GM13976 (cell line): ENCODE results near the gene CLSTN1.

Experiments used
- DNase-seq: peaks from one replicate; pipeline ENCODE4 v3.0.0; 2012; ENCODE audit warnings: low spot score
- in situ Hi-C: fragments of 300-500 bp; cut with MboI; formaldehyde crosslinking; loops from one replicate; pipeline ENCODE4 v1.12.0; 2022; ENCODE audit warnings: low sequenced_read_pairs, mixed read lengths, inconsistent platforms; ENCODE audit not compliant: unreplicated experiment
- TF ChIP-seq, protein P1 (sequence below): IDR thresholded peaks from 2 replicates; pipeline ENCODE4 v1.5.1; 2012; ENCODE audit warnings: borderline replicate concordance, mild to moderate bottlenecking; ENCODE audit not compliant: insufficient read depth; ENCODE audit errors: extremely low read depth, missing control alignments, control extremely low read depth

The CLSTN1 gene

DNA sequence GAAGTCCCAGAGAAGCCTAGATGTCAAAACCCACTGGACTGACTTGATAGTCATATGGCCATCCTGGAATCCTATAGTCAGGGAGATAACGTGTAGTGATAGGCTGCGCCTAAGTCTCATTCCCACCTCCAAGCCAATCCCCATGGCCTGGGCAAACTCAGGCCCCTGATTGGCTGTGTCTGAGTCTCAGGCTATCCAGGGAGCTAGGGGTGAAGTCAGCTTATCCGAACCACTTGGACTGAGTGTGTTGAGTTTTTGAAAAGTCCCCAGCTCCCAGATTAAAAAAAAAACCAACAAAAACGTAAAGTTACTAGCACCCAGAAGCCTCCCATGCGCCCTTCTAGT lies 120.6 kb downstream of the CLSTN1 start:
- TF ChIP-seq, protein P1, sequence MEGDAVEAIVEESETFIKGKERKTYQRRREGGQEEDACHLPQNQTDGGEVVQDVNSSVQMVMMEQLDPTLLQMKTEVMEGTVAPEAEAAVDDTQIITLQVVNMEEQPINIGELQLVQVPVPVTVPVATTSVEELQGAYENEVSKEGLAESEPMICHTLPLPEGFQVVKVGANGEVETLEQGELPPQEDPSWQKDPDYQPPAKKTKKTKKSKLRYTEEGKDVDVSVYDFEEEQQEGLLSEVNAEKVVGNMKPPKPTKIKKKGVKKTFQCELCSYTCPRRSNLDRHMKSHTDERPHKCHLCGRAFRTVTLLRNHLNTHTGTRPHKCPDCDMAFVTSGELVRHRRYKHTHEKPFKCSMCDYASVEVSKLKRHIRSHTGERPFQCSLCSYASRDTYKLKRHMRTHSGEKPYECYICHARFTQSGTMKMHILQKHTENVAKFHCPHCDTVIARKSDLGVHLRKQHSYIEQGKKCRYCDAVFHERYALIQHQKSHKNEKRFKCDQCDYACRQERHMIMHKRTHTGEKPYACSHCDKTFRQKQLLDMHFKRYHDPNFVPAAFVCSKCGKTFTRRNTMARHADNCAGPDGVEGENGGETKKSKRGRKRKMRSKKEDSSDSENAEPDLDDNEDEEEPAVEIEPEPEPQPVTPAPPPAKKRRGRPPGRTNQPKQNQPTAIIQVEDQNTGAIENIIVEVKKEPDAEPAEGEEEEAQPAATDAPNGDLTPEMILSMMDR, result no peak
- in situ Hi-C loops, result no loop called here

DNA sequence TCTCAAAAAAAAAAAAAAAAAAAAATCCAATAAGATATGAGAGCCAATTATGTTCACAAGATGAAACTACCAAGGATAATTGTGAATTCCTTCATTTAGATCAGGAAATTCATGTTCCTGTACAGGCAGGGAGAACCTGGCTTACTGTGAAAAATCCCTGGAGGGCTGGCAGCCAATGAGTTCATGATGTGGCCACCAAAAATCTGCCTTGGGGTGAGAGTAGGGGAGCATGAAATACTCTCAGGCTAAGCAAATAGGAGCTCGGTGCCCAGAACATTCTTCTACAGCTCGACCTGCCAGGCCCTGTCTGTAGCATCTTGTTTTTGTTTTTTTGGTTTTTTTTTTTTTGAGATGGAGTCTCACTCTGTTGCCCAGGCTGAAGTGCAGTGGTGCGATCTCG lies 122.1 kb downstream of the CLSTN1 start:
- TF ChIP-seq, protein P1, result no peak
- in situ Hi-C loops, result no loop called here
- no peak for DNase-seq

More for the DNA sequence above, 120.6 kb downstream of the CLSTN1 start:
- DNase-seq, result no peak

DNA sequence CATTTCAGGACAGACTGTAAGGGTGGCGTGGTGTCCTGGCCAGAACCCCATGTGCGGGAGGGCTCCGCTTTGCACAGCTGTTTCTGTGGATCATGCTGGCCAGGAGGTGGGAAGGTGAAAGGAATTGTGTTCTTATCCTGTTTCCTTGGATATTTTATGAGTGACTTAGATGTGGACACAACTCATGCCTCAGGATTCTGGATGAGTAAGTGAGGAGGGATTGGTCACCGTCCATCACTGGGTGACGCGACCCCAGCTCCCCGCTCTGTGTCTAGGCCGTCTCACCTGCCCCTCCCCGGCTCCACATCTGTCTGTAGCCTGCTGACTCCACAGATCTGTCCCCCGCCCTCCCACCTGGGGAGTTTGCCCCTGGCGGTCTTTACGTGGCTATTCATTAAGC lies 123.4 kb downstream of the CLSTN1 start:
- TF ChIP-seq, protein P1, result no peak
- DNase-seq, result no peak
- in situ Hi-C loops, result no loop called here

DNA sequence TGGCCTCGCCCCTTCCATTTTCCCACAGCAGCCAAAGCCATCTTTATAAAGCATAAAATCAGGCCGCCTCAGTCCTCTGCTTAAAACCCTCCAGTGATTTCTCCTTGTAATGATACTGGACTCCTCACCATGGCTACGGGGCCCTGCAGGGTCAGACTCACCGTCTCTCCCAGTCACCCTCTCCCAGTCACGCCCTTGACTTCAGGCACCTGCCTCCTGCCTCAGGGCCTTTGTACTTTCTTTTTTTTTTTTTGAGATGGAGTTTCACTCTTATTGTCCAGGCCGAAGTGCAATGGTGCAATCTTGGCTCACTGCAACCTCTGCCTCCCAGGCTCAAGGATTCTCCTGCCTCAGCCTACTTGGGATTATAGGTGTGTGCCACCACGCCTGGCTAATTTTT lies 124.4 kb downstream of the CLSTN1 start:
- in situ Hi-C loops, result no loop called here

DNA sequence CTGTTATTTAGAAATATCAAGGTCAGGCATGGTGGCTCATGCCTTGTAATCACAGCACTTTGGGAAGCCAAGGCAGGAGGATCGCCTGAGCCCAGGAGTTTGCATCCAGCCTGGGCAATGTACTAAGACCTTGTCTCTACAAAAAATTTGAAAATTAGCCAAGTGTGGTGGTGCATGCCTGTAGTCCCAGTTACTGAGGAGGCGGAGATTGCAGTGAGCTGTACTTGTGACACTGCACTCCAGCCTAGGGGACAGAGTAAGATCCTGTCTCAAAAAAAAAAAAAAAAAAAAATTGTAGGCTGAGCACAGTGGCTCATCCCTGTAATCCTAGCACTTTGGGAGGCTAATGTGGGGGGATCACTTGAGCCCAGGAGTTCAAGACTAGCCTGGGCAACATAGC lies 127.0 kb downstream of the CLSTN1 start:
- in situ Hi-C loops, result no loop called here
- TF ChIP-seq, protein P1, result no peak
- no peak for DNase-seq

More for the DNA sequence above, 124.4 kb downstream of the CLSTN1 start:
- DNase-seq, result no peak
- TF ChIP-seq, protein P1, result no peak

DNA sequence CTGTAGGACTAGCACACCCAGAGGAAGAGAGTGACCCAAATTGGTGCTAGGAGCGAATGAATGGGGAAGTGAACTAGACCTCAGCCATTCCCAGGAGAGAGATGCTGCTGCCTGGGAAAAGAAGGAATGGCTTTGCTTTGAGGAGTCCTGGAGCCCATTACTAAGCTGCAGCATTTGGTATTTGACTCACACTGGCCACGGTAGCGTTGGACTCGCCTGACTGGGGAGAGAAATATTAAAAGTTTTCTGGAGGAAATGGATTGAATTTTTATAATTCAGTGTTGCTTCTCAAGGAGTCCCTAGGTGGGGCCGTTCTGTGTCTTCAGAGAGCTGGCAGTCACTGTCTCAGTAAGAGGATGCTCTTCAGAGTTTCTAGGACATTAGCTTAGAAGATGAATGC lies 132.1 kb downstream of the CLSTN1 start:
- TF ChIP-seq, protein P1, result no peak
- DNase-seq, result no peak
- in situ Hi-C loops, result no loop called here

DNA sequence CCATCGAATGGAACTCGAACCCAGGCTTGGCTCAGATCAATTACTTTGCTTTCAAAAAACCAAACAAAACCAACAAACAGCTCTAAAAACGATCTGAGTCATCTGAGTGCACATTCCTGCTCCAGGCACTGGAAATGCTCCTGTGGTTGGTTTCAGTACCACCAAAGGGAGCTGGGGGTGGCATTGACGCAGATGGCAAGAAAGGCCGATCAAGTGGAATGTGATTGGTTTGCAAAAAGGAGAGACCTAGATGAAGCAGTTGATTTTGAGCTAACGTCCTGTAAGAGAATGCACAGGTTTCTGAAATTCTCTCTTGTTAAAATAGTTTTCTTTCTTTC lies 132.7 kb downstream of the CLSTN1 start:
- no peak for DNase-seq
- TF ChIP-seq, protein P1, result no peak
- in situ Hi-C loops, result no loop called here
